ENCODE data around the gene CHAF1A.

The CHAF1A gene

DNA sequence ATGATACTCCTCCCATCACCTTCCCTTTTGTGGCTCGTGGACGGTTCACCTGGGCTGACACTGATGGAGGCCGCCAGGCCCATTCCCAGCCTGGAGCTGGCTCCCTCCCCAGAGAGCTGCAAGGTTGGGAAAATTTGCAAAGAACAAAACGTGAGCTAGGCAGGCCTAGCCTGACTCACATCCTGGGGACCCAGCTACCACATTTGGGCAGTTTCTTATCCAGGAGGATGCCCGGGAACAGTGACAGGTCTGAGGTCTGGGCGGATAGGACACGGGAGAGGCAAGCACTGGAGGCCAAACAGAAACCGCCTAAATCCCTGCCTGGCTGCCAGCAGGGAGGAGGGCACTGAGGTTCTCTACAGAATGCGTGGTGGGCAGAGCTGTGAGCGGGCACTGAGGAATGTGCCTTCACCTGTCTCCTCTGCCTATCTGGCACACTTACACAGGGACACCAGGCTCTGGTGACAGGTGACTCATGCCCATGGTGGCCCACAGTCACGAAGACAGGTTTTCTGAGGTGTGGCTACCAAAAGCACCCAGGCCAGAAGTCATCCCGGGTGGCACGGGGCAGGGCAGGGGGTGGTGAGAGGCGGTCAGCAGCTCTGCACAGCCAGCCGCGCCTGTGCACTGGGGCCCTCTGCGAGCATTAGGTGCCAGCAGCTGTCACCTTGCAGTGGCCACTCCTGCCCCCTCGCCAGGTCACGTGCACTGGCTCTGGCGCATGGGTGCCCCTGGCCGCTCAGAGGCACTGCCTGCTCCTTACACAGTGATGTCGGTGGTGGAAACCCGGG lies 25.3 kb upstream of the CHAF1A start:
- in situ Hi-C loops (cut with MboI; ENCODE audit: low sequenced_read_pairs): no loop called here

DNA sequence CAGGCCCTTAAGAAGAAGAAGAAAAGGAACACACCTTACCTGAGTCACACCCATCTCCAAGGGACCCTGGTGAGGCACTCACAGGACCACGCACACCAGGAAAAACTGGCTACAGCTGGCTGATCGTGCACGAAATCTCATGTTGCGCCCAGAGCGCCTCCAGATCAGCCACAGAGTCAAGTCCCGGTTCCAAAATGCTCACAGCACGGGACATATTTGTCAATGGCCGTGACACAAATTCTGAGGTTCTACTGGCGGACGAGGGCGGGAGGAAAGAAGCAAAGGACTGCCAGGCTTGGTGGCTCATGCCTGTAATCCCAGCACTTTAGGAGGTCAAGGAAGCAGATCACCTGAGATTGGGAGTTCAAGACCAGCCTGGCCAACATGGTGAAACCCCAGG lies 23.6 kb upstream of the CHAF1A start:
- in situ Hi-C loops (cut with MboI; ENCODE audit: low sequenced_read_pairs): no loop called here

DNA sequence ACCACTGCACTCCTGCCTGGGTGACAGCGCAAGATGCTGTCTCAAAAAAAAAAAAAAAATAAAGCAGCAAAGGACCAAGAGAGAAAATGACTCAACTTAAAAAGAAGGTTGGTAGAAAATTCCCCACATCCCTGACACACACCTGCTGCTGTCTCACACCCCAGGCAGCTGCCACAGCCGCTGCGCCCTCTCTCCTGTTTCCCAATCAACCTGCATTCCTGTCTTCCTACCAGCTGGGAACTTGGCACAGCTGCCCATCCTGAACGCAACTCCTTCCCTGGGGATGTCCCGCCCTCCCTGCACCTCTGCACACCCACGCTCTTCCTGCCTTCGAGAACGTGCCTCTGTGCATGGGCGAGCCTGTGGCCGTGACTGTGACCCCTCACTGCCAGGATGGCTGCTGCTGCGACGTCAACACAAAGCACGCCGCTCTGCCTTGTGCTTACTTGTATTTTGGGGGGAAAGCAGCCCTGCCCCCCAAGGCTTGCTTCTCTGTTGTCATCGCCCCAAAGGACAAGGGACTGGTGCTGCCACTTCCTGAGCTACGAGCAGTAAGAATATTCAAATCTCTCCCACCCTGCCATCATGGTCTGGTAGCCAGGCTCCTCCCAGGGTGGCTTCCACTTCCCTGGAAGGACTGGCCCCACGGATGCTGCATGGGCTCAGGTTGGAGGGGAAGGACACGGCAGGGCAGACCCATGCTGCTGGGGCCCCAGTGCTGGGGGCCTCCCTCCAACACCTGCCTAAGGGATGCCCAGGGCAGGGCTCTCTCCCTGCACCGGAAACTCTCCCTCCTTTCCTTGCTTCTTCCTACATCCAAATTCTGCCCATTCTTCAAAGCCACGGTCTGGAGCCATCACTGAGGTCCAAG lies 22.8 kb upstream of the CHAF1A start:
- in situ Hi-C loops (cut with MboI; ENCODE audit: low sequenced_read_pairs): no loop called here

DNA sequence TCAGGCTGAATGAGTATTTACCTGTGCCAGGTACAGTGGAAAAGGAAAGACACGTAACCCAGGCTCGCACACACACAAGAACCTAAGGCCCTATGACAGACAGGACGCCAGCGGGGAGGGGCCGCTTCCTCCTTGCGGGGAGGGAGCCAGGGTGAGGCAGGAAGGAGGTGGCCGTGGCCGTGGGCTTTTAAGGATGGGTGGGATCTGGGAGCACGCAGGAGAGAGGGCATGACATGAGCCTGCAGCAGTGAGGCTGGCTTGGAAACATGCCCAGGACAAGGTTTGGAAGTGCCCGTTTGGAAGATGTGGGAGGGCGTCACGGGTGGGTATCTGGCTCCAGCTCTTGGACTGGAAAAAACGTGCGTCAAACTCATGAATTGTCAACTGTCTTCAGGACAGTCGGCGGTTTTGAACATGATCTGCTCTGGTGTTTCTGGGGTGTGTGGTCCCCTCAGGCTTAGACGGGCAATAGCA lies 22.1 kb upstream of the CHAF1A start:
- in situ Hi-C loops (cut with MboI; ENCODE audit: low sequenced_read_pairs): no loop called here

DNA sequence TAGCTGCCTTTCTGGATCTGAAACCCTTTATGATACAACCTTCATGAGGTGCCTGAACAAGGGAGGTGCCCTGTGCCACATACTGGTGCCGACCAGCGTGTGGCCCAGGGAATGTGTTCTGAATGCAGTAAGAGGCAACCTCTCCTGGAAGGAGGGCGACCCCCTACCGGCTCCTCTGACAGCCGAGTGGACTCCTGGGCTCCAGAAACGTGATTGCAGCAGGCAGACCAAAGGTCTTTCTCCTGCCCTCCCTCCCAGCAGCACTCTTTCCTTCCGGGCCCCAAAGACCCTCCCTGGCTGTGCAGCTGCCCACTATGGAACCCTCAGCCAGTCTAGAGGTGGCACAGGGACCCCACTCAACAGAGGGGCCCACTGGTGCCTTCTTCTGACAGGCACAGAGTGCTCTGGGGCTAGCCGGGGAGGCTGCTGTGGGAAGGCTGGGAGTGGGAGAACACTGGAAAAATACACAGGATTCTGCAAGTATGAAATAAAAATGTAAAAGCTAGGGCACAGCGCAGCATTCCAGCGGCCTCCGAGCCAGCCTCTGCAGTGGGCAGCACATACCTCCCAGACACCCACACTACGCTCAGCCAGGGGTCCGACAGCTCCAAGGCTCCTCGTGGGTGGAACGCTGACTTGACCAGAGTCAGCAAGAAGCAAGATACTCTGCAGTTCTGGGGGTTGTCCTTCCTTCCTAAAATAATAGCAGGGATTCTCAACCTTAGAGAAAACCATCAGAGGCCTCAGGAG lies 17.0 kb upstream of the CHAF1A start:
- in situ Hi-C loops (cut with MboI; ENCODE audit: low sequenced_read_pairs): no loop called here

DNA sequence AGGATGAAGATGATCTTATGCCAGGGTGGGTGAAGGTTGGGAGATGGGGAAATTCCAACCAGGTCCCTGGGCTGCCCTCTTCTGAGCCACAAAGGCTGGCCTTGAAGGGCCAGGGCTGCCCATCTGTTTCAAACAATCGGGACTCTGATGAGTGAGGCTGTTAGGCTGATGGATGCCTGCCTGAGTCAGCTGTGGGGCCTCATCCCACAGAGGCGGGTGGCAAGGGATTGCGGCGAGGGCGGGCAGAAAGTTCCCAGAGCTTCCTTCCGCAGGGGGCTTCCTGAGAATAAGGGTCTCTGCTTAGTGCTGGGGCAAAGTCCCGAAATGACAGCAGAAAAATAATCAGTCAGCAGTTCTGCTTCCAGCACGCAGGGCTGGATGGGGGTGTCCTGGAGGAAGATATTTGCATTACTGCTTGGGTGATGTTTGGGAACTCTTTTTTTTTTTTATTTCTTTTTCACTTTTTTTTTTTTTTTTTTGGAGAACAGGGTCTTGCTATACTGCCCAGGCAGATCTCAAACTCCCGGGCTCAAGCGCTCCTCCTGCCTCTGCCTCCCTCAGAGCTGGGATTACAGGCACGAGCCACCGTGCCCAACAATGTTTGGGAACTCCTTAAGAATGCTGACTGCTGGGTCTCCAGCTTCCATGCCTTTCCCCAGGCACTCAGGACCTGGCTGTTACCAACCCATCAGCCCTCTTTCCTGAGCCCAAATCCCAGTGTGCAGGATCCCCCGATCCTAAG lies 16.2 kb upstream of the CHAF1A start:
- in situ Hi-C loops (cut with MboI; ENCODE audit: low sequenced_read_pairs): no loop called here

DNA sequence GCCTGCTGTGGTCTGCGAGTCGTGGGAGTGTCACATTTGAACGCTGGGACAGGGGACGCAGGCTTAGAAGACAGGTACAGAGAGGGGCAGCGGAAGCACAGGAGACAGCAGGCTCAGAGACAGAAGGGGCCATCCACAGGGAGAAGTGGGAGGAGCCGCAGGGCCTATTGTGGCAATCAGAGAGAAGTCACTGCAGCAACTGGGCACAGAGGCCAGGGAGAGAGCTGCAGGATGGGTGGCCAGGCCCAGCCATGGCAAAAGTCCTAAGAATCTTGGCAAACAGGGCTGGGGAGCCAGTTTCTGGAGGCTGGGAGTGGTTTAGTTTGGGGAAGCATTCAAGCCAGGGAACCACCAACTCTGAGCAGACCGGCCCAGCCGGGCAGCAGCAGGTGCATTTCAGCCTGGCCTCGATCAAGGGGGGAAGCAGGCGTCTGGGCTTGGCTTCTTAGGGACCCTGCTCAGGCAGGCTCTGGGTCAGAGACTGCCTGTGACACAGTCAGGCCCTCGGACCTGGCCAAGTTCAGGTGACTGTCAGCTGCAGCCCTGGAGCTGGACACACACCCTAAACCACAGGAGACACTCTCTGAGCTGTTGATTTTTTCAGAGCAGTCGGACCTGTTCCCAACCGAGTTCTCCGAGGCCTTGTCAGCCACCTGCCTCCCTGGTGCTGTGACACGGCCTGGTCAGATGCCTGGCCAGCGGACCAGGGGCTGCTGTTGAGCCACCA lies 13.9 kb upstream of the CHAF1A start:
- in situ Hi-C loops (cut with MboI; ENCODE audit: low sequenced_read_pairs): no loop called here

DNA sequence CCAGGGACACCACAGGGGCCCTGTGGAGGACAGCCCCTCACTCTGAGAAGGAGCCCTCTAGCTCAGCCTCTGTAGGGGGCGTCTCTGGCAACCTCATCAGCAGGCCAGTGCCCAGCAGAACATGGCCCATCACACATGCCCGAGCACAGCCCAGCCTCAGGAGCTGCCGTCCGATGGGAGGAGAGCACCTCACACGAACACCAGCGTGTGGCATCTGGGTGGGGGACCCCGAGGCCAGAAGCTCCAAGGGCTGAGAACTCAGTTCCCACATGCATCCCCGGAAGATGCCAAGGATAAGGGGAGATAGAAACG lies 13.4 kb upstream of the CHAF1A start:
- in situ Hi-C loops (cut with MboI; ENCODE audit: low sequenced_read_pairs): no loop called here

DNA sequence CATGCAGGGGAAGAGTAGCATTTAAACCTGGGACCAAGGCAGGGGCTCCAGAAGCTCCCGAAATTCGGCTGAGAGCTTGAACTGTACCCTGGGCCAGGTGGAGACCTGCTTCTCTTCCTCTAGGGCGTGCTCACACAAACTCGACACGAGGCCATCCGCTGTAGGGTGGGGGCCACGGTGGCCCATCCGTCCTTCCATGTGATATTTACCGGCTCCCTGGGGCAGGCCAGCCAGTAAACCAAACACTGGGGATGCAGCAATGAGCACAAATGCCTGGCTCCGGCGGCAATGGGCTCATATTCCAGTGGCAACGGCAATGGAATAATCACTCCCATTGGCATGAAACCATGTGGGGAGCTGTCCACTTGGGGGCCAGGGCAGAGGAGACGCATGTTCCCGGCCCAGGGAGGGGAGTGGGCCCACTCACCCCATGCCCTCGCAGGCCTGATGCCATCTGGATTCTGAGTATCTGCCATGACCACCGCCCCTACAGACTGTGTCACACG lies 12.9 kb upstream of the CHAF1A start:
- in situ Hi-C loops (cut with MboI; ENCODE audit: low sequenced_read_pairs): no loop called here

DNA sequence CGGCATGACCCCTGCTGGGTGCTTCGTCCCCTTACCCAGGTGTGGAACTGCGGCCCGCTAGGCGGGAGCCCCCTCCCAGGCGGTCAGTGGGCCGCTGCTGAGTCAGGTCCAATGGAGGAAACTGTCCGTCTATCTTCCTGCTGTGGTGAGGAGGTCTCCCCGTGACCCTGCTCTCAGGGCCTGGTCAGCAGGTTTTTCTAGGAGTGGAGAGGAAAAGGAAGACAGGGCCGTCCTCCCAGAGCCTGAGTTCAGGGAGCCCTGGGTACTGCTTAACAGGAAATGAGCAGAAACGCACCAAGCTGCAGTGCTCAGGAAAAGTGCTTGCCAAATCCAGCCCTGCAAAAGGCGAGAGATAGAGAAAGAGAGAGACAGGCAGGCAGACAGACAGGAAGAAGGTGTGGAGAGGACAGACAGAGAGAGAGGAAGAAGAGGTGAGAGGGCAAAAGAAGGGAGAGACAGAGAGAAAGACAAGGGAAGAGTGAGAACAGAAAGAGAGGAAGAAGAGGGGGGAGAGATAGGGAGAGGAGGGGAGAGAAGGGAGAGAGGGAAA lies 12.3 kb upstream of the CHAF1A start:
- in situ Hi-C loops (cut with MboI; ENCODE audit: low sequenced_read_pairs): no loop called here

DNA sequence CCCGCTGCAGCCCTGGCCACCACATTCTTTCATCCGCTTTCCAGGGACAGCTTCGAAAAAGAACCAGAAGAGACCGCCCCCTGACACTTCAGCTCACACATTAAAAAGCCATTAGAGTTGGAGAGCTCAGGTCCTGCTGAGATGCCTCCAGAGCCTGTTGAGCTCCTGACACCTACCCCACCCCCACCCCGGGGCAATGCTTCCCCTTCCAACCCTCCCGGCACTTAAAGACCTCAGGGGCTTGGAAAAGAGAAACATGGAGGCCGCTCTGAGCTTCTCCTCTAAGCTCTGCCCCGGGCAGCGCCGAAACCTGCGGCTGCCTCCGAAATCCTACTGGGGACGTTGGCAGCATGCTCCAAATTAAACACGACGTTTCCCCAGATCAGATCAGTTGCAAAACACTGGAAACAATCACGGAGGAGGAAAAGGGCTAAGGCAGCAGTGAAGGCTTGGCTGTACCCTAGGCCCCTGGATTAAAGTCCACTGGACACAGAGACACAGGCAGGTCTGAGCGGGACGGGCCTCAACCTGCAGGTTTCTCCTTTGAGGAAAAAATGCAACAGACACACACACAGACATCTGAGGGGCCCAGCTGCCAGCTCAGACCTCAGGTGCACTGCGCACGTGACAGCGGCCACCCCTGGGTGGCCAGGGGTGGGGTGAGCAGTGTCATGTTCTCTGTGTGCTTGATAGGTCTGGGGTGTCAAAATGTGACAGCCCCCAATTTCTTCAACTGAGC lies 11.7 kb upstream of the CHAF1A start:
- in situ Hi-C loops (cut with MboI; ENCODE audit: low sequenced_read_pairs): no loop called here

DNA sequence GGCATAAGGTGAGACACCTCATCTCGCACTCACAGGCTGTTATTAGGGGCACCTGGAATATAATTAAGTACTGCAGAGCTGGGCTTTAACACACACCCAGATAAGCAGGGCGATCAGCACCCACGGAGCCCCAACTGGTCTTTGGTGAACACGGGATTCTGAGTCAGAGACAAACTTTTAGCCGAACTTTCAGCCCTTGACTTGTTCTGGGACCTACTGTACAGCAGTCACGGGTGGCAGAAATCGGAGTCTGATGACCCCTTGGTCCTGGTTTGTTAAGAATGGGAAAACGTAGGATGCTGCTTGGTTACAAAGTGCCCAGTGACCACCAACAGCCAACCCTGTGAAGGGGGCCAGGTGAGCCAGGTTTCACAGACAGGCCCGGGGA lies 11.1 kb upstream of the CHAF1A start:
- in situ Hi-C loops (cut with MboI; ENCODE audit: low sequenced_read_pairs): no loop called here

DNA sequence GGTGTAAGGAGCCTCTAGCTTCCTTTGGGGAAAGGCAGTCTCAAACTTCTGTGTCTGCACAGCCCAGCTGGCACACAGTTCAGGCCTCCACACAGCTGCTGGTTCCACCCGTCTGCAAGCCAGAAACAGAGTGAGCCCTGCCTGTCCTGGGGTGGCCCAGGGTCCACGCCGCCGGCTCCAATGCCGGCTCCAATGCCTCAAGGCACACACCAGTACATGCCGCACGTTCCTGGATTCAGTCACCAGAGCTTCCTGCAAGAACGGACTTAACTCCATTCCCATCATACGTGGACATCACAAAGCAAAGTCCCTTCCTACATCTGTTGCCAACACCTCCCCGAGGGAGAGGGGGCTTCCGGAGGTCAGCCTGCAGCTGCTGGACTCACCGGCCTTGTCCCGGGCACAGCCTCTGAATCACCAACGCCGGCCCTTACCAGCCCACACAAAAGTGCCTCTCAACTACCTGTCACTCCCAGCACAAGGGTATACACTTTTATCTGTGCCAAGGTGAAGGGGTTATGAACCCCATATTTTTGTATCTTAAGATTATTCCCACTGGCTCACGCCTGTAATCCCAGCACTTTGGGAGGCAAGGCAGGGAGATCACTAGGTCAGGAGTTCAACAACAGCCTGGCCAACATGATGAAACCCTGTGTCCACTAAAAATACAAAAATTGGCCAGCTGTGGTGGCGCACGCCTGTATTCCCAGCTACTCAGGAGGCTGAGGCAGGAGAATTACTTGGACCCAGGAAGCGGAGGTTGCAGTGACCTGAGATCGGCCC lies 10.5 kb upstream of the CHAF1A start:
- in situ Hi-C loops (cut with MboI; ENCODE audit: low sequenced_read_pairs): no loop called here

DNA sequence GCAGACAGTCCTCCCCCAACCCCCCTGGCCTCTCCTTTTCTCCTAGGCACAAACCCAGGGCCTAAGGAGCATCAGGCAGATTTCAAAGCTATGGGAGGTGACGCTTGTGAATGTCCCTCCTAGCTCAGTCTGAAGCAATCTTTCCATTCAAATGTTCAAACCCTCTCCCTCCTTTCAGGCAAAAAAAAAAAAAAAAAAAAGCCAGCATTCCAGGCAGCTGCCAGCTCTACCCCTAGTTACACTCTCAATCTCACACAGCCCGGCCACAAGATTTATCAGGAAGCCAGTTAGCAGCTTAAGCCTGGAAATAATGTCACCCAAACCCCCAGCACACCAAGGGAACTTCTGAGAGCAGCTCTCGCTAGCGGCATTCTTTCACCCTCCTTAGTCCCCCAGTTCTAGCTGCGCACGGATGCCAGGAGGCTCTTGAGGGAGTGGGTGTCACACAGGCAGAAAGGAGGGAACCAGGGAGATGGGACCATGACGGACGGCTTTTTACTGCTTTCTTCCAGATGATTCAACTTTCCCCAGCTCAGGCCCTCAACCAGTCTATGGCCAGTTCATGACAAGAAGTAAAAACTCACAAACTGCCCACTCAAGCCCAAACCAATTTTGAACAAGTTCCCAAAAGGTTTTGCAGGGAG lies 8.4 kb upstream of the CHAF1A start:
- in situ Hi-C loops (cut with MboI; ENCODE audit: low sequenced_read_pairs): no loop called here

DNA sequence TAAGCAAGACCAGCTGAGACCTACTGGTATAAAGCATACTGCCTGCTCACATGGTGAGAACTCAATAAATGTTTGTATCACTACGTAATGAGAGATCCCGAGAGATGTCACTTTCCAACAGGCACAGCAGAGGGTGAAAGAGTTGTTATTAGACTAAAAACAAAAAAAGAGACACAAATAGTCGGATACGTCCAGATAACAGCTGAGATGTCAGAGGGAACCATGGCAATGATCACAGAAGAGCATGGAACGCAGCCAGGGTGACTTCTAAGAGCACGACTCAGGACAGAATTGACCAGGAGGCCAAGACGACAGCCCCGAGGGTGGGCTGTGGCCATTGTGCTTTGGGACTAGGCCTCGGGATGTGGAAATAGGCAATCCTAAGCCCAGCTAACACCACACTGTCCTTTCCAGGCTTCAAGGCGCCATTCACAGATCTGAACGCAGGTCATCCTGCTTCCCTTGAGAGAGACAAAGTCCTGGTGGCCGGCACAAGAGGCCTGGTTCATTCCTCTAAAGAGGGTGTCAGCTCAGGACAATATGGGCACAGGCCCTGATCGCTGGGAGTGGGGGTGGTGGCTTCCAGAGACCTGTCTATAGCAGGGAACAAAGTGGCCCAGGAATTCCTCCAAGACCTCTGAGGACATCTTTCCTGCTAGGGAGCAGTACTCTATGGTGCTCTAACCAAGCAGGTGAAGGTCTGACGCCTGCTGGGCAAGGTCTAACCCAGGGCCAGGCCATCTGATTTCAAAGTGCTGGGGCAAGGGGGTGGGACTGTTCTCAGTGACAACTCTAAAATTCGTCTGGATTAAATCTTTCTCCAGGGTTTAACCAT lies 5.3 kb upstream of the CHAF1A start:
- in situ Hi-C loops (cut with MboI; ENCODE audit: low sequenced_read_pairs): no loop called here

DNA sequence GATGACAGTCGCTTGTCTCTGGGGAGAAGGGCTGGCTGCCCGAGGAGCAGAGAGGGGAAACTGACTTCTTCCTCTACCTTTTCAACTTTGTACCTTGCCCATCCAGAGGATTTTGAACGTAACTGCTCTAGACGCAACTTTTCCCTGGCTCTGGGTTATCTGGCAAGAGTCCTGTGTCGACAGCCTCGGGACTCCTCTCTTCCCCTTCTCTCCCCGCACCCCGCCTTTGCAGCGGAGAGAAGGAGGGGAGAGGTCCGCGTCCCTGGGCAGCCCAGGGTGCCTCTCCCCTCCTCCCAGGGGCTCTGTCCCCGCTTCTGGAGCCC lies 2.7 kb upstream of the CHAF1A start:
- in situ Hi-C loops (cut with MboI; ENCODE audit: low sequenced_read_pairs): no loop called here
